Tibial nerve (tissue), 4 donors: Measurements from ENCODE around the gene CEP128. TPM values are rescaled to one million over a fixed set of nuclear protein-coding genes. Genes with fewer than 3 reads are reported as not detected.
A peak's percentile ranks its signal among the peaks of the same experiment; 100 is the strongest.

Experiments used
- DNase-seq, 2 donors: peaks; one replicate each; pipeline ENCODE4 v3.0.0-alpha.2; 2019; ENCODE audit warnings: low spot score in 2 of 2
- H3K27ac ChIP-seq, 4 donors: fragments of 200-600 bp; sonication (generic) in 3 of 4; one replicate each; pipeline ENCODE4 v1.5.1; 2017 to 2019; ENCODE audit warnings: mild to moderate bottlenecking in 1 of 4
- H3K27me3 ChIP-seq, 2 donors: fragments of 200-600 bp; sonication (generic) in 1 of 2; one replicate each; pipeline versions ENCODE4 v1.5.1 to v1.6.0; 2017 to 2019
- H3K36me3 ChIP-seq, 3 donors: fragments of 200-600 bp; sonication (generic); one replicate each; pipeline ENCODE4 v1.5.1; 2018 to 2019
- H3K4me1 ChIP-seq, 4 donors: fragments of 200-600 bp; sonication (generic) in 3 of 4; one replicate each; pipeline ENCODE4 v1.5.1; 2017 to 2019
- H3K4me3 ChIP-seq, 4 donors: fragments of 200-600 bp; sonication (generic) in 3 of 4; one replicate each; pipeline ENCODE4 v1.5.1; 2017 to 2019; ENCODE audit warnings: mild to moderate bottlenecking in 1 of 4, moderate library complexity in 1 of 4
- H3K9me3 ChIP-seq, 4 donors: fragments of 200-600 bp; sonication (generic) in 3 of 4; one replicate each; pipeline ENCODE4 v1.5.1; 2017 to 2019
- CTCF ChIP-seq, 5 experiments: fragments of 200-600 bp in 3 of 5; fragments of 450-650 bp in 2 of 5; sonication (generic) in 3 of 5; IDR thresholded peaks; one replicate each; pipeline ENCODE4 v1.5.1; 2016 to 2019; ENCODE audit warnings: antibody characterized with exemption in 5 of 5, mild to moderate bottlenecking in 3 of 5, moderate library complexity in 2 of 5
- EP300 ChIP-seq, 2 donors: sonication (generic); formaldehyde crosslinking; IDR thresholded peaks; one replicate each; pipeline ENCODE4 v1.6.1; 2017; ENCODE audit warnings: antibody characterized with exemption in 2 of 2, mild to moderate bottlenecking in 1 of 2
- POLR2A ChIP-seq, 2 donors: fragments of 450-650 bp; IDR thresholded peaks; one replicate each; pipeline ENCODE4 v1.6.1; 2017; ENCODE audit warnings: antibody characterized with exemption in 2 of 2, mild to moderate bottlenecking in 2 of 2, moderate library complexity in 2 of 2
- WGBS, 2 donors: methylation state at CpG; one replicate each; pipeline ENCODE4 v1.1.5; 2018; 5-methylcytosine and 5-hydroxymethylcytosine counted together
- total RNA-seq, 4 donors: library from RNA; depleted of rRNA; stranded (reverse); fragments of >200 nt; gene quantifications; one replicate each; pipeline ENCODE4 v1.1.0, GENCODE V29; 2016

The CEP128 gene
- total RNA-seq, 4 donors from 2014 or later: 7.3 to 13.9 (median 12.5) TPM

- no peak overlapping the region for H3K27ac ChIP-seq
- WGBS, 2 donors: 92% methylated on average over 4 of the region's 4 CpGs
- H3K4me1 ChIP-seq: no peaks in the 10 kb centered on the region
- no peak overlapping the region for H3K4me3 ChIP-seq
- DNase-seq: no peak
- no peaks in the 10 kb centered on the region for H3K36me3 ChIP-seq
- no peaks in the 10 kb centered on the region for H3K9me3 ChIP-seq
- no peaks in the 10 kb centered on the region for H3K27me3 ChIP-seq
- no peak for TF ChIP-seq CTCF (IDR thresholded peaks at IDR 0.05)
- TF ChIP-seq EP300 (IDR thresholded peaks at IDR 0.05): no peak
- TF ChIP-seq POLR2A (IDR thresholded peaks at IDR 0.05): no peak
These were observed 325.7 kb downstream of the CEP128 start for GRCh38 chr14:80615831-80616230.

- H3K27me3 ChIP-seq: no peaks in the 10 kb centered on the region
- no peak overlapping the region for H3K4me3 ChIP-seq
- TF ChIP-seq EP300 (IDR thresholded peaks at IDR 0.05): no peak
- no peak for TF ChIP-seq CTCF (IDR thresholded peaks at IDR 0.05)
- no peak for TF ChIP-seq POLR2A (IDR thresholded peaks at IDR 0.05)
- H3K4me1 ChIP-seq: peaks cover 0 to 42% (median 5%) of the 10 kb centered on the region in 4 donors
- no peak for DNase-seq
- H3K27ac ChIP-seq: no peak overlapping the region
- no peaks in the 10 kb centered on the region for H3K36me3 ChIP-seq
- H3K9me3 ChIP-seq: no peaks in the 10 kb centered on the region
These were observed 332.5 kb downstream of the CEP128 start for GRCh38 chr14:80609055-80609454.

- TF ChIP-seq POLR2A (IDR thresholded peaks at IDR 0.05): no peak
- TF ChIP-seq EP300 (IDR thresholded peaks at IDR 0.05): no peak
- TF ChIP-seq CTCF (IDR thresholded peaks at IDR 0.05): no peak
- Histone ChIP-seq H3K9me3 (no peaks in the 10 kb centered on the region), H3K4me1 (peaks cover 0 to 42% (median 5%) of the 10 kb centered on the region in 4 donors), H3K27ac (no peak overlapping the region), H3K4me3 (no peak overlapping the region), H3K27me3 (no peaks in the 10 kb centered on the region), H3K36me3 (no peaks in the 10 kb centered on the region)
- WGBS, 2 donors: 57 to 63% methylated on average over 1 of the region's 1 CpG
- DNase-seq: no peak
These were observed 333.0 kb downstream of the CEP128 start for GRCh38 chr14:80608563-80608962.

- 82 to 92% methylated on average over 5 of the region's 5 CpGs for WGBS, 2 donors
- H3K27ac ChIP-seq: peak overlapping the region in 2 of 4 donors; percentile 22 to 79
These were observed 333.9 kb downstream of the CEP128 start for GRCh38 chr14:80607430-80608190.

More at GRCh38 chr14:80607430-80608190, 333.9 kb downstream of the CEP128 start:
- Histone ChIP-seq H3K4me3 (no peak overlapping the region), H3K9me3 (no peaks in the 10 kb centered on the region), H3K27me3 (no peaks in the 10 kb centered on the region), H3K36me3 (no peaks in the 10 kb centered on the region), H3K4me1 (peaks cover 0 to 45% (median 5%) of the 10 kb centered on the region in 4 donors)
- no peak for DNase-seq
- no peak for TF ChIP-seq CTCF (IDR thresholded peaks at IDR 0.05)
- TF ChIP-seq POLR2A (IDR thresholded peaks at IDR 0.05): no peak
- no peak for TF ChIP-seq EP300 (IDR thresholded peaks at IDR 0.05)
